Activated T-helper 1 cell treated with Interleukin-2 at 50 U/mL for 16 hours (primary cell): Measurements from ENCODE around the gene SH3BP4.

ENCODE experiments used
- DNase-seq: peaks from one replicate; pipeline ENCODE4 v3.0.0-alpha.2; 2020; ENCODE audit warnings: low read depth

Gene SH3BP4

GRCh38 chr2:234983011-234983726 lies 31.4 kb downstream of the SH3BP4 start:
- DNase-seq: no peak

- no peak for DNase-seq
Observed at GRCh38 chr2:234985608-234986245, 33.9 kb downstream of the SH3BP4 start.

GRCh38 chr2:234986390-234986789 lies 34.6 kb downstream of the SH3BP4 start:
- DNase-seq: no peak

GRCh38 chr2:234986876-234987720 lies 35.3 kb downstream of the SH3BP4 start:
- DNase-seq: no peak

- no peak for DNase-seq
Observed at GRCh38 chr2:234987754-234988153, 35.9 kb downstream of the SH3BP4 start.

GRCh38 chr2:234988491-234988890 lies 36.7 kb downstream of the SH3BP4 start:
- DNase-seq: no peak

- no peak for DNase-seq
Observed at GRCh38 chr2:234989183-234989701, 37.4 kb downstream of the SH3BP4 start.

GRCh38 chr2:234990300-234990699 lies 38.5 kb downstream of the SH3BP4 start:
- no peak for DNase-seq

GRCh38 chr2:234991290-234991689 lies 39.5 kb downstream of the SH3BP4 start:
- no peak for DNase-seq

- no peak for DNase-seq
Observed at GRCh38 chr2:234991793-234992192, 40.0 kb downstream of the SH3BP4 start.

- no peak for DNase-seq
Observed at GRCh38 chr2:234992196-234992595, 40.4 kb downstream of the SH3BP4 start.

- DNase-seq: no peak
Observed at GRCh38 chr2:234992624-234993349, 41.0 kb downstream of the SH3BP4 start.

- no peak for DNase-seq
Observed at GRCh38 chr2:234993541-234993981, 41.7 kb downstream of the SH3BP4 start.

- DNase-seq: no peak
Observed at GRCh38 chr2:234994438-234995321, 42.9 kb downstream of the SH3BP4 start.

GRCh38 chr2:234995332-234996068 lies 43.7 kb downstream of the SH3BP4 start:
- DNase-seq: no peak

GRCh38 chr2:234996069-234996940 lies 44.5 kb downstream of the SH3BP4 start:
- DNase-seq: no peak

- no peak for DNase-seq
Observed at GRCh38 chr2:234996941-234997270, 45.1 kb downstream of the SH3BP4 start.

- no peak for DNase-seq
Observed at GRCh38 chr2:234997389-234997788, 45.6 kb downstream of the SH3BP4 start.
